Panc1 (cell line): ENCODE data around the gene USPL1. TPM values are rescaled to one million over a fixed set of nuclear protein-coding genes. Genes with fewer than 3 reads are reported as not detected.
A peak's percentile ranks its signal among the peaks of the same experiment; 100 is the strongest.

Experiments
- ATAC-seq: fragments of 200-7000 bp; cut with Tn5 transposase; 2 replicates; pipeline ENCODE4 v1.9.1; 2020; ENCODE audit warnings: mild to moderate bottlenecking, moderate library complexity
- BruUV-seq: library from RNA; stranded (reverse); fragments of 400-500 nt; replicated peaks from 2 replicates; lab custom pipeline; 2021; lab: Mats Ljungman, UMichigan
- CTCF ChIA-PET: fragments of 300-600 bp; sonication (Branson Sonifier 250); formaldehyde crosslinking; loops from one replicate; lab custom pipeline; 2022; ENCODE audit warnings: antibody characterized with exemption; lab: Charles Lee
- POLR2A ChIA-PET: fragments of 300-600 bp; sonication (Branson Sonifier 250); formaldehyde crosslinking; loops from one replicate; lab custom pipeline; 2022; ENCODE audit warnings: antibody characterized with exemption; lab: Charles Lee
- DNase-seq: peaks from one replicate; pipeline ENCODE4 v3.0.0-alpha.2; 2010; ENCODE audit warnings: low read depth, low spot score
- H3K27ac ChIP-seq: 2 replicates; pipeline ENCODE4 v1.5.1; 2011; ENCODE audit warnings: mild to moderate bottlenecking, low read length, inconsistent platforms
- H3K27me3 ChIP-seq: fragments of 200-500 bp; sonication (Bioruptor generic); 2 replicates; pipeline ENCODE4 v1.6.0; 2014; ENCODE audit warnings: low read length, inconsistent platforms; ENCODE audit not compliant: control insufficient read depth, insufficient read depth
- H3K36me3 ChIP-seq: fragments of 200-500 bp; sonication (Bioruptor generic); 2 replicates; pipeline ENCODE4 v1.5.1; 2014; ENCODE audit warnings: inconsistent platforms, mild to moderate bottlenecking, low read length, moderate library complexity; ENCODE audit not compliant: control insufficient read depth, insufficient read depth
- H3K4me1 ChIP-seq: 2 replicates; pipeline ENCODE4 v1.5.1; 2011; ENCODE audit warnings: inconsistent platforms, mild to moderate bottlenecking, low read length, moderate library complexity; ENCODE audit not compliant: control insufficient read depth, insufficient read depth
- H3K4me3 ChIP-seq, 2 experiments: 2 replicates each; pipeline ENCODE4 v1.5.1; 2011 to 2012; ENCODE audit warnings: low read depth in 2 of 2, low read length in 2 of 2, mild to moderate bottlenecking in 2 of 2, inconsistent platforms in 1 of 2, moderate library complexity in 1 of 2
- H3K9me3 ChIP-seq: fragments of 200-500 bp; sonication (Bioruptor generic); 2 replicates; pipeline ENCODE4 v1.5.1; 2014; ENCODE audit warnings: low read depth, mild to moderate bottlenecking, inconsistent platforms, low read length, moderate library complexity; ENCODE audit not compliant: control insufficient read depth, insufficient read depth
- POLR2AphosphoS5 ChIP-seq: IDR thresholded peaks from 2 replicates; pipeline ENCODE4 v1.6.1; 2012; ENCODE audit warnings: mild to moderate bottlenecking, low read depth, low read length, moderate library complexity
- SIN3A ChIP-seq: IDR thresholded peaks from 2 replicates; pipeline ENCODE4 v1.6.1; 2012; ENCODE audit warnings: low read depth, mild to moderate bottlenecking, low read length, moderate library complexity, borderline replicate concordance; ENCODE audit not compliant: insufficient read depth
- TCF7L2 ChIP-seq: IDR thresholded peaks from 2 replicates; pipeline ENCODE4 v1.6.1; 2011; ENCODE audit warnings: mild to moderate bottlenecking, low read depth, low read length, inconsistent platforms
- in situ Hi-C: cut with HindIII; loops from 2 replicates; pipeline ENCODE4 v1.10.0; 2016; ENCODE audit warnings: low sequenced_read_pairs, low pct_unique_long_range_greater_than_20kb
- intact Hi-C: fragments of 100-400 bp; cut with micrococcal nuclease; formaldehyde crosslinking; loops from one replicate; pipeline ENCODE4 v1.10.0; 2022; ENCODE audit not compliant: unreplicated experiment
- total RNA-seq: library from RNA; stranded (reverse); gene quantifications from one replicate; pipeline ENCODE4 v1.2.1, GENCODE V29; 2021; ENCODE audit not compliant: unreplicated experiment
- TF ChIP-seq, protein P1 (sequence below): fragments of 450-650 bp; IDR thresholded peaks from 2 replicates; pipeline ENCODE4 v1.5.1; 2017; ENCODE audit warnings: mild to moderate bottlenecking
- TF ChIP-seq, protein P2 (sequence below), 2 experiments: IDR thresholded peaks; 2 replicates each; pipeline ENCODE4 v1.6.1; 2011 to 2012; ENCODE audit warnings: low read depth in 2 of 2, control low read depth in 1 of 2, low read length in 1 of 2, mild to moderate bottlenecking in 1 of 2, moderate library complexity in 1 of 2; ENCODE audit not compliant: insufficient read depth in 1 of 2

Gene USPL1
- total RNA-seq, 1 experiment from 2014 or later = 19.5 TPM

- POLR2A ChIA-PET = no interaction called here
- Histone ChIP-seq H3K27me3 (no peaks in the 10 kb centered on the region), H3K27ac (peak overlapping the region; percentile 97; the same call in 1 of the 2 replicates), H3K9me3 (no peaks in the 10 kb centered on the region), H3K36me3 (peaks cover 19% of the 10 kb centered on the region), H3K4me3 (peak overlapping the region; percentile 83 to 94; a peak in 2 of 4 replicates), H3K4me1 (peaks cover 9% of the 10 kb centered on the region; the same call in 1 of the 2 replicates)
- CTCF ChIA-PET = no interaction called here
- intact Hi-C loops (no loop called here), in situ Hi-C loops (no loop called here)
- no peak for ATAC-seq
- BruUV-seq = no TSS peak
- no peak for DNase-seq
- TF ChIP-seq TCF7L2 (no peak), POLR2AphosphoS5 (no peak), SIN3A (no peak)
- TF ChIP-seq, protein P1, sequence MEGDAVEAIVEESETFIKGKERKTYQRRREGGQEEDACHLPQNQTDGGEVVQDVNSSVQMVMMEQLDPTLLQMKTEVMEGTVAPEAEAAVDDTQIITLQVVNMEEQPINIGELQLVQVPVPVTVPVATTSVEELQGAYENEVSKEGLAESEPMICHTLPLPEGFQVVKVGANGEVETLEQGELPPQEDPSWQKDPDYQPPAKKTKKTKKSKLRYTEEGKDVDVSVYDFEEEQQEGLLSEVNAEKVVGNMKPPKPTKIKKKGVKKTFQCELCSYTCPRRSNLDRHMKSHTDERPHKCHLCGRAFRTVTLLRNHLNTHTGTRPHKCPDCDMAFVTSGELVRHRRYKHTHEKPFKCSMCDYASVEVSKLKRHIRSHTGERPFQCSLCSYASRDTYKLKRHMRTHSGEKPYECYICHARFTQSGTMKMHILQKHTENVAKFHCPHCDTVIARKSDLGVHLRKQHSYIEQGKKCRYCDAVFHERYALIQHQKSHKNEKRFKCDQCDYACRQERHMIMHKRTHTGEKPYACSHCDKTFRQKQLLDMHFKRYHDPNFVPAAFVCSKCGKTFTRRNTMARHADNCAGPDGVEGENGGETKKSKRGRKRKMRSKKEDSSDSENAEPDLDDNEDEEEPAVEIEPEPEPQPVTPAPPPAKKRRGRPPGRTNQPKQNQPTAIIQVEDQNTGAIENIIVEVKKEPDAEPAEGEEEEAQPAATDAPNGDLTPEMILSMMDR = no peak
- TF ChIP-seq, protein P2, sequence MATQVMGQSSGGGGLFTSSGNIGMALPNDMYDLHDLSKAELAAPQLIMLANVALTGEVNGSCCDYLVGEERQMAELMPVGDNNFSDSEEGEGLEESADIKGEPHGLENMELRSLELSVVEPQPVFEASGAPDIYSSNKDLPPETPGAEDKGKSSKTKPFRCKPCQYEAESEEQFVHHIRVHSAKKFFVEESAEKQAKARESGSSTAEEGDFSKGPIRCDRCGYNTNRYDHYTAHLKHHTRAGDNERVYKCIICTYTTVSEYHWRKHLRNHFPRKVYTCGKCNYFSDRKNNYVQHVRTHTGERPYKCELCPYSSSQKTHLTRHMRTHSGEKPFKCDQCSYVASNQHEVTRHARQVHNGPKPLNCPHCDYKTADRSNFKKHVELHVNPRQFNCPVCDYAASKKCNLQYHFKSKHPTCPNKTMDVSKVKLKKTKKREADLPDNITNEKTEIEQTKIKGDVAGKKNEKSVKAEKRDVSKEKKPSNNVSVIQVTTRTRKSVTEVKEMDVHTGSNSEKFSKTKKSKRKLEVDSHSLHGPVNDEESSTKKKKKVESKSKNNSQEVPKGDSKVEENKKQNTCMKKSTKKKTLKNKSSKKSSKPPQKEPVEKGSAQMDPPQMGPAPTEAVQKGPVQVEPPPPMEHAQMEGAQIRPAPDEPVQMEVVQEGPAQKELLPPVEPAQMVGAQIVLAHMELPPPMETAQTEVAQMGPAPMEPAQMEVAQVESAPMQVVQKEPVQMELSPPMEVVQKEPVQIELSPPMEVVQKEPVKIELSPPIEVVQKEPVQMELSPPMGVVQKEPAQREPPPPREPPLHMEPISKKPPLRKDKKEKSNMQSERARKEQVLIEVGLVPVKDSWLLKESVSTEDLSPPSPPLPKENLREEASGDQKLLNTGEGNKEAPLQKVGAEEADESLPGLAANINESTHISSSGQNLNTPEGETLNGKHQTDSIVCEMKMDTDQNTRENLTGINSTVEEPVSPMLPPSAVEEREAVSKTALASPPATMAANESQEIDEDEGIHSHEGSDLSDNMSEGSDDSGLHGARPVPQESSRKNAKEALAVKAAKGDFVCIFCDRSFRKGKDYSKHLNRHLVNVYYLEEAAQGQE (IDR thresholded peaks at IDR 0.05; ENCODE audit: insufficient read depth in 1 of 2, low read depth in 2 of 2, low read length in 1 of 2) = no peak
Measured at GRCh38 chr13:30620941-30621340, 3.2 kb downstream of the USPL1 start.

DNA sequence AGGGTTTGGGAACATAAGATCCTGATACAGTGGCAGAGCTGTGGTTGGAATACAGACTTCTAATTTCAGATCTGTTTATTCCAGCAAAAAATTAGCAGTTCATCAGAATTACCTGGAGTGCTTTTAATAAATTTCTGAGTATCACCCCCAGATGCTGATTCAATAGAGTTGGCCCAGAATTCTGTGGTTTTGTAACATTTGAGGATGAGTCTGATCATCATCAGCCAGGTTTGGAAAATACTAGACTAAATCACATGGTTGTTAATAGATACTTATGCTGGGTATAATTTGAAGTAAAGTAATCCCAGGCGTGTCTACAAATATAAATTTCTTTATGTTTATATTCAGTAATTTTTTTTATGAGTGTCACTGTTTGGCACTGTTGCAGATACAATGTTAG lies 4.8 kb downstream of the USPL1 start:
- TF ChIP-seq, protein P1 = no peak
- TF ChIP-seq POLR2AphosphoS5 (no peak), SIN3A (no peak), TCF7L2 (no peak)
- TF ChIP-seq, protein P2 (IDR thresholded peaks at IDR 0.05; ENCODE audit: insufficient read depth in 1 of 2, low read depth in 2 of 2, low read length in 1 of 2) = no peak
- in situ Hi-C loops (no loop called here), intact Hi-C loops (no loop called here)
- Histone ChIP-seq H3K36me3 (peaks cover 27% of the 10 kb centered on the region), H3K9me3 (no peaks in the 10 kb centered on the region), H3K4me3 (no peak overlapping the region), H3K4me1 (peaks cover 9% of the 10 kb centered on the region; the same call in 1 of the 2 replicates), H3K27ac (no peak overlapping the region), H3K27me3 (no peaks in the 10 kb centered on the region)
- CTCF ChIA-PET = no interaction called here
- no peak for ATAC-seq
- BruUV-seq = no TSS peak
- DNase-seq = no peak
- POLR2A ChIA-PET = no interaction called here
